ENCODE results near the gene DIPK2A. TPM values are rescaled to one million over a fixed set of nuclear protein-coding genes. Genes with fewer than 3 reads are reported as not detected.
A peak's percentile ranks its signal among the peaks of the same experiment; 100 is the strongest.

Gene DIPK2A
- polyA plus RNA-seq, 1 donor from 2014 or later = 9.7 TPM

DNA sequence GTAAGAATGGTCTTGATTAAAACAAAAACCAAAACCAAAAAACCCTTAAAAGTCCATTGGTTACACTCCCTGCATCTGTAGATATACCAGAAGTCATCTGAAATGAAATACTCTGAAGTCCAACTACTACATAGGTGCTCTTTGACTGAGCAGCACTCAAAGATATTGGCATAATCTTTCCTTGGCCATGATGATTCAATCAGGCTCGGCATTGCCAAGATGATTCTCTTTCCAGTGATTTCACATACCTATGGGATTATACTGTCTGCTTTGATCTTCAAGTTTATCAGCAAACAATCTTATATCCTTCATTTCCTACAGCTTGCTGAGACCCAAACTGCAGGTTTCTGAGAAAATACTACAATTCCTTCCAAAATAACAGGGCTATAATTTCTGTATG, 35.9 kb upstream of the DIPK2A start:
- no peak overlapping the region for H2AFZ ChIP-seq (ENCODE audit: low read depth, low read length)
- TF ChIP-seq MXI1 (conservative IDR thresholded peaks at IDR 0.05; ENCODE audit: poor library complexity, severe bottlenecking) (no peak), SMC3 (conservative IDR thresholded peaks at IDR 0.05; ENCODE audit: poor library complexity) (no peak), RAD21 (conservative IDR thresholded peaks at IDR 0.05) (no peak), EP300 (conservative IDR thresholded peaks at IDR 0.05; ENCODE audit: poor library complexity, severe bottlenecking) (no peak), CTCF (IDR thresholded peaks at IDR 0.05; ENCODE audit: poor library complexity, severe bottlenecking) (no peak)
- H3K27me3 ChIP-seq (ENCODE audit: insufficient read depth, low read depth, low read length) = no peaks in the 10 kb centered on the region
- H3F3A ChIP-seq (ENCODE audit: insufficient read depth, low read length, poor library complexity, severe bottlenecking) = no peaks in the 10 kb centered on the region
- H3K36me3 ChIP-seq (ENCODE audit: insufficient read depth, low read length) = no peaks in the 10 kb centered on the region
- no peaks in the 10 kb centered on the region for H3K9me3 ChIP-seq (ENCODE audit: low read length)
- no peaks in the 10 kb centered on the region for H3K79me2 ChIP-seq (replicated peaks; ENCODE audit: insufficient read depth, low read length)
- no peaks in the 10 kb centered on the region for H4K20me1 ChIP-seq (ENCODE audit: insufficient read depth)
- no peaks in the 10 kb centered on the region for H3K9me2 ChIP-seq (ENCODE audit: insufficient read depth, low read length)
- no peak overlapping the region for H3K4me2 ChIP-seq (ENCODE audit: low read length)
- no peak overlapping the region for H3K4me3 ChIP-seq (ENCODE audit: low read length)
- no peak overlapping the region for H3K27ac ChIP-seq (ENCODE audit: low read length)
- no peak overlapping the region for H3K9ac ChIP-seq (ENCODE audit: low read length)

- H4K20me1 ChIP-seq (ENCODE audit: insufficient read depth) = no peaks in the 10 kb centered on the region
- no peaks in the 10 kb centered on the region for H3K79me2 ChIP-seq (replicated peaks; ENCODE audit: insufficient read depth, low read length)
- no peaks in the 10 kb centered on the region for H3F3A ChIP-seq (ENCODE audit: insufficient read depth, low read length, poor library complexity, severe bottlenecking)
- H3K4me2 ChIP-seq (ENCODE audit: low read length) = no peak overlapping the region
- TF ChIP-seq SMC3 (conservative IDR thresholded peaks at IDR 0.05; ENCODE audit: poor library complexity) = no peak
- no peak for TF ChIP-seq TAF1 (IDR thresholded peaks at IDR 0.05; ENCODE audit: low read depth)
- peak; percentile 85 for TF ChIP-seq EP300 (conservative IDR thresholded peaks at IDR 0.05; ENCODE audit: poor library complexity, severe bottlenecking)
- no peak for TF ChIP-seq RAD21 (conservative IDR thresholded peaks at IDR 0.05)
- no peak for TF ChIP-seq CTCF (IDR thresholded peaks at IDR 0.05; ENCODE audit: poor library complexity, severe bottlenecking)
- TF ChIP-seq, protein P1, sequence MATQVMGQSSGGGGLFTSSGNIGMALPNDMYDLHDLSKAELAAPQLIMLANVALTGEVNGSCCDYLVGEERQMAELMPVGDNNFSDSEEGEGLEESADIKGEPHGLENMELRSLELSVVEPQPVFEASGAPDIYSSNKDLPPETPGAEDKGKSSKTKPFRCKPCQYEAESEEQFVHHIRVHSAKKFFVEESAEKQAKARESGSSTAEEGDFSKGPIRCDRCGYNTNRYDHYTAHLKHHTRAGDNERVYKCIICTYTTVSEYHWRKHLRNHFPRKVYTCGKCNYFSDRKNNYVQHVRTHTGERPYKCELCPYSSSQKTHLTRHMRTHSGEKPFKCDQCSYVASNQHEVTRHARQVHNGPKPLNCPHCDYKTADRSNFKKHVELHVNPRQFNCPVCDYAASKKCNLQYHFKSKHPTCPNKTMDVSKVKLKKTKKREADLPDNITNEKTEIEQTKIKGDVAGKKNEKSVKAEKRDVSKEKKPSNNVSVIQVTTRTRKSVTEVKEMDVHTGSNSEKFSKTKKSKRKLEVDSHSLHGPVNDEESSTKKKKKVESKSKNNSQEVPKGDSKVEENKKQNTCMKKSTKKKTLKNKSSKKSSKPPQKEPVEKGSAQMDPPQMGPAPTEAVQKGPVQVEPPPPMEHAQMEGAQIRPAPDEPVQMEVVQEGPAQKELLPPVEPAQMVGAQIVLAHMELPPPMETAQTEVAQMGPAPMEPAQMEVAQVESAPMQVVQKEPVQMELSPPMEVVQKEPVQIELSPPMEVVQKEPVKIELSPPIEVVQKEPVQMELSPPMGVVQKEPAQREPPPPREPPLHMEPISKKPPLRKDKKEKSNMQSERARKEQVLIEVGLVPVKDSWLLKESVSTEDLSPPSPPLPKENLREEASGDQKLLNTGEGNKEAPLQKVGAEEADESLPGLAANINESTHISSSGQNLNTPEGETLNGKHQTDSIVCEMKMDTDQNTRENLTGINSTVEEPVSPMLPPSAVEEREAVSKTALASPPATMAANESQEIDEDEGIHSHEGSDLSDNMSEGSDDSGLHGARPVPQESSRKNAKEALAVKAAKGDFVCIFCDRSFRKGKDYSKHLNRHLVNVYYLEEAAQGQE (IDR thresholded peaks at IDR 0.05; ENCODE audit: borderline replicate concordance) = no peak
- peak; percentile 57 for TF ChIP-seq POLR2AphosphoS5 (IDR thresholded peaks at IDR 0.05)
- TF ChIP-seq MXI1 (conservative IDR thresholded peaks at IDR 0.05; ENCODE audit: poor library complexity, severe bottlenecking) = no peak
- H3K9ac ChIP-seq (ENCODE audit: low read length) = no peak overlapping the region
- H3K9me2 ChIP-seq (ENCODE audit: insufficient read depth, low read length) = no peaks in the 10 kb centered on the region
- no peaks in the 10 kb centered on the region for H3K27me3 ChIP-seq (ENCODE audit: insufficient read depth, low read depth, low read length)
- H3K27ac ChIP-seq (ENCODE audit: low read length) = no peak overlapping the region
- no peaks in the 10 kb centered on the region for H3K9me3 ChIP-seq (ENCODE audit: low read length)
- H3K36me3 ChIP-seq (ENCODE audit: insufficient read depth, low read length) = no peaks in the 10 kb centered on the region
- no peak overlapping the region for H3K4me3 ChIP-seq (ENCODE audit: low read length)
- H2AFZ ChIP-seq (ENCODE audit: low read depth, low read length) = no peak overlapping the region
Measured at GRCh38 chr3:143950810-143951209, 20.8 kb upstream of the DIPK2A start.

Measured in neural cell (in vitro differentiated cells).